Fibroblast of lung (primary cell): ENCODE results near the gene PALS1. TPM values are rescaled to one million over a fixed set of nuclear protein-coding genes. Genes with fewer than 3 reads are reported as not detected.

Experiments
- DNase-seq, 2 donors: peaks; one replicate each; pipeline versions ENCODE4 v3.0.0 to v3.0.0-alpha.2; 2010; ENCODE audit warnings: low read depth in 2 of 2
- H2AFZ ChIP-seq: 2 replicates; pipeline ENCODE4 v1.5.1; 2012; ENCODE audit warnings: low read length, control low read depth, inconsistent platforms
- H3K27ac ChIP-seq: 2 replicates; pipeline ENCODE4 v1.5.1; 2011; ENCODE audit warnings: low read length, control low read depth; ENCODE audit not compliant: insufficient read depth
- H3K27me3 ChIP-seq: 2 replicates; pipeline ENCODE4 v1.5.1; 2011; ENCODE audit warnings: mild to moderate bottlenecking, low read length; ENCODE audit not compliant: control insufficient read depth, insufficient read depth
- H3K36me3 ChIP-seq: 2 replicates; pipeline ENCODE4 v1.5.1; 2011; ENCODE audit warnings: low read length; ENCODE audit not compliant: control insufficient read depth, insufficient read depth
- H3K4me1 ChIP-seq: 2 replicates; pipeline ENCODE4 v1.5.1; 2011; ENCODE audit warnings: low read length; ENCODE audit not compliant: control insufficient read depth, insufficient read depth; ENCODE audit errors: extremely low read depth
- H3K4me2 ChIP-seq: 2 replicates; pipeline ENCODE4 v1.5.1; 2011; ENCODE audit warnings: low read length, control low read depth; ENCODE audit not compliant: insufficient read depth; ENCODE audit errors: extremely low read depth
- H3K4me3 ChIP-seq, 4 experiments: fragments of 200-600 bp in 1 of 4; sonication (generic) in 1 of 4; replicated peaks in 1 of 4; 2 replicates each; pipeline ENCODE4 v1.5.1; 2011 to 2016; ENCODE audit warnings: low read length in 4 of 4, low read depth in 3 of 4, mild to moderate bottlenecking in 3 of 4, control low read depth in 2 of 4, inconsistent platforms in 1 of 4, mixed read lengths in 1 of 4; ENCODE audit not compliant: insufficient read depth in 1 of 4; ENCODE audit errors: control extremely low read depth in 1 of 4
- H3K79me2 ChIP-seq: 2 replicates; pipeline ENCODE4 v1.5.1; 2012; ENCODE audit warnings: mild to moderate bottlenecking, low read length, inconsistent platforms; ENCODE audit not compliant: control insufficient read depth, insufficient read depth
- H3K9ac ChIP-seq: 2 replicates; pipeline ENCODE4 v1.5.1; 2011; ENCODE audit warnings: mild to moderate bottlenecking, low read length, control low read depth; ENCODE audit not compliant: insufficient read depth
- H3K9me3 ChIP-seq: 2 replicates; pipeline ENCODE4 v1.5.1; 2012; ENCODE audit warnings: low read depth, low read length; ENCODE audit not compliant: control insufficient read depth, insufficient read depth
- H4K20me1 ChIP-seq: 2 replicates; pipeline ENCODE4 v1.5.1; 2011; ENCODE audit warnings: low read length; ENCODE audit not compliant: control insufficient read depth, insufficient read depth; ENCODE audit errors: extremely low read depth
- CTCF ChIP-seq, 2 donors: IDR thresholded peaks in 1 of 2; conservative IDR thresholded peaks in 1 of 2; 1 replicate in 1 of 2; 2 replicates in 1 of 2; pipeline ENCODE4 v1.5.1; 2011 to 2012; ENCODE audit warnings: low read length in 2 of 2, control low read depth in 1 of 2, inconsistent platforms in 1 of 2, low read depth in 1 of 2, mild to moderate bottlenecking in 1 of 2
- EZH2 ChIP-seq: IDR thresholded peaks from 2 replicates; pipeline ENCODE4 v1.5.1; 2012; ENCODE audit warnings: low read length, control low read depth, mild to moderate bottlenecking; ENCODE audit errors: missing control alignments
- polyA plus RNA-seq, 2 donors: library from polyadenylated mRNA; depleted of rRNA in 1 of 2; stranded (reverse) in 1 of 2; unstranded in 1 of 2; fragments of >200 nt; gene quantifications; 2 replicates each; pipeline ENCODE4 v1.2.1, GENCODE V29; 2011 to 2012; ENCODE audit warnings: missing spikeins in 1 of 2
- total RNA-seq: library from RNA; depleted of rRNA; stranded (reverse); fragments of >200 nt; gene quantifications from 2 replicates; pipeline ENCODE4 v1.2.1, GENCODE V29; 2014

Gene PALS1
- total and polyA plus RNA-seq, 2 donors (not counting 1 experiment from before 2014, with no cell fraction given): 25.6 to 32.0 TPM

DNA sequence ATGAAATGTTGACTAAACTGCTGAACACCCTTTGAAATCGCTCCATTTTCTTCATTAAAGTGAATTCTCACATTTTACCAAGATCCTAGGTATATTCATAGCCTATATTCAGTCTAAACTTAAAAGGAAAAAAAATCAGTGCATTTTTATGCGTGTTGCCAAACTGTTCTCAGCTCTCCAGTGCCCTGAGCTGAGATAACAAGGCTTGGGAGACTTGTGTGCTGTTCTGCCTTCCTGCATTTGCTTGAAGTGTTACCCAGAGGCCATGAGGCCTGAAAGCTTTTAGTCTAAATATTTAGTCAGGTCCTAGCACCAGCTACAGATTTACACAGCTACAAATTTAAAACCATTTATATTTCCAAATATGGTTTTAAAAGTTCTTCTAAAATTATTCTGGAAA, 8.6 kb upstream of the PALS1 start:
- H3K27me3 ChIP-seq: no peaks in the 10 kb centered on the region
- H2AFZ ChIP-seq: no peak overlapping the region
- no peaks in the 10 kb centered on the region for H3K9me3 ChIP-seq
- no peak overlapping the region for H3K27ac ChIP-seq
- no peaks in the 10 kb centered on the region for H3K36me3 ChIP-seq
- TF ChIP-seq EZH2 (no peak), CTCF (conservative IDR thresholded peaks at IDR 0.05 in 1 of 2, IDR thresholded peaks at IDR 0.05 in 1 of 2; ENCODE audit: low read depth in 1 of 2, low read length in 2 of 2) (no peak)
- no peak overlapping the region for H3K9ac ChIP-seq
- H3K79me2 ChIP-seq: no peaks in the 10 kb centered on the region
- no peaks in the 10 kb centered on the region for H3K4me1 ChIP-seq
- DNase-seq: no peak
- no peak overlapping the region for H3K4me2 ChIP-seq
- no peak overlapping the region for H3K4me3 ChIP-seq
- no peaks in the 10 kb centered on the region for H4K20me1 ChIP-seq

- no peak overlapping the region for H3K9ac ChIP-seq
- DNase-seq: no peak
- H3K9me3 ChIP-seq: no peaks in the 10 kb centered on the region
- no peaks in the 10 kb centered on the region for H3K36me3 ChIP-seq
- no peak overlapping the region for H3K27ac ChIP-seq
- no peaks in the 10 kb centered on the region for H4K20me1 ChIP-seq
- H3K27me3 ChIP-seq: no peaks in the 10 kb centered on the region
- no peak overlapping the region for H3K4me2 ChIP-seq
- H3K4me1 ChIP-seq: peaks cover 1% of the 10 kb centered on the region
- H3K79me2 ChIP-seq: peaks cover 9% of the 10 kb centered on the region
- no peak for TF ChIP-seq EZH2
- TF ChIP-seq CTCF (conservative IDR thresholded peaks at IDR 0.05 in 1 of 2, IDR thresholded peaks at IDR 0.05 in 1 of 2; ENCODE audit: low read depth in 1 of 2, low read length in 2 of 2): no peak
- H2AFZ ChIP-seq: no peak overlapping the region
- no peak overlapping the region for H3K4me3 ChIP-seq
Observed at GRCh38 chr14:67237591-67237990, 3.6 kb upstream of the PALS1 start.

GRCh38 chr14:67239582-67239981, 1.7 kb upstream of the PALS1 start:
- Histone ChIP-seq H4K20me1 (no peaks in the 10 kb centered on the region), H2AFZ (no peak overlapping the region), H3K36me3 (no peaks in the 10 kb centered on the region), H3K79me2 (peaks cover 26% of the 10 kb centered on the region), H3K4me3 (no peak overlapping the region), H3K4me1 (peaks cover 2% of the 10 kb centered on the region), H3K4me2 (no peak overlapping the region), H3K9me3 (no peaks in the 10 kb centered on the region), H3K9ac (no peak overlapping the region), H3K27me3 (no peaks in the 10 kb centered on the region), H3K27ac (no peak overlapping the region)
- DNase-seq: no peak
- TF ChIP-seq EZH2 (no peak), CTCF (conservative IDR thresholded peaks at IDR 0.05 in 1 of 2, IDR thresholded peaks at IDR 0.05 in 1 of 2; ENCODE audit: low read depth in 1 of 2, low read length in 2 of 2) (no peak)
